Measurements from ENCODE around the gene NF1.

GRCh38 chr17:31054761-31055160 is 40.0 kb upstream of the NF1 start:
- TF ChIP-seq POLR2A (IDR thresholded peaks at IDR 0.05), result no peak
- TF ChIP-seq POLR2AphosphoS5 (IDR thresholded peaks at IDR 0.05), result no peak
